Measurements from ENCODE around the gene USP35. TPM values are rescaled to one million over a fixed set of nuclear protein-coding genes. Genes with fewer than 3 reads are reported as not detected.

Gene USP35
- total and polyA plus RNA-seq, 2 experiments from 2014 or later = 2.9 to 7.3 TPM

DNA sequence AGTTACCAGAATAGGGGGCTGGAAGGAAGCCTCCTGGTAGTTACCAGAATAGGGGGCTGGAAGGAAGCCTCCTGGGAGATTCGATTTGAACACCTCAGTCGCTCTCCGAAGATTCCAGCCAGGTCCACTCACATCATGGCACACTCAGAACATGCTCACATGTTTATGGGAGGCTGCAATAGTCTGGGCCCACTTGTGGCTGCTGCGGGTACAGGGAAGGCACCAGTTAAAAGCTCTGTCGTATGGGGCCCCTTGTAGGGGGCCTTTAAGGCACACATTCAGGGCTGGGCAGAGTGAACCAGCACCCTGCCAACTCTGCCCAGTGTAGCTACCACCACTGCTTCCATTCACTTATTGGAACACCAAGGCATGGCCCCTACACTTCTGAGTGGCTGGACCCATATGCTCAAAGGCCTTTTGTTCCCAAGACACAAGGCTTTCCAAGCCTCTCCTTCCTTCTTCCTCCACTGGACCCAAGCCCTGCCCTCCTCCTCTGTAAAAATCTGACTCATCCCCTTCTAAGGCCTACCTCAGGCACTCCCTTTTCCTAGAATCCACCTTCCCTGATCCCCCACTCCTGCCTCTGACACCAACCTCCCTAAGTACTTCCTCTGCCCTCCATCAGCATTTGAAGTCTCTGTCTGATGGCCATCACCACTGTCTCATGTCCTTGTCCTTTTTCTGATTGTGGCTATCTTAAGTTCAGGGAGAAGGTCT, 28.0 kb downstream of the USP35 start:
- H3K4me3 ChIP-seq = no peak overlapping the region
- TF ChIP-seq, protein P1, sequence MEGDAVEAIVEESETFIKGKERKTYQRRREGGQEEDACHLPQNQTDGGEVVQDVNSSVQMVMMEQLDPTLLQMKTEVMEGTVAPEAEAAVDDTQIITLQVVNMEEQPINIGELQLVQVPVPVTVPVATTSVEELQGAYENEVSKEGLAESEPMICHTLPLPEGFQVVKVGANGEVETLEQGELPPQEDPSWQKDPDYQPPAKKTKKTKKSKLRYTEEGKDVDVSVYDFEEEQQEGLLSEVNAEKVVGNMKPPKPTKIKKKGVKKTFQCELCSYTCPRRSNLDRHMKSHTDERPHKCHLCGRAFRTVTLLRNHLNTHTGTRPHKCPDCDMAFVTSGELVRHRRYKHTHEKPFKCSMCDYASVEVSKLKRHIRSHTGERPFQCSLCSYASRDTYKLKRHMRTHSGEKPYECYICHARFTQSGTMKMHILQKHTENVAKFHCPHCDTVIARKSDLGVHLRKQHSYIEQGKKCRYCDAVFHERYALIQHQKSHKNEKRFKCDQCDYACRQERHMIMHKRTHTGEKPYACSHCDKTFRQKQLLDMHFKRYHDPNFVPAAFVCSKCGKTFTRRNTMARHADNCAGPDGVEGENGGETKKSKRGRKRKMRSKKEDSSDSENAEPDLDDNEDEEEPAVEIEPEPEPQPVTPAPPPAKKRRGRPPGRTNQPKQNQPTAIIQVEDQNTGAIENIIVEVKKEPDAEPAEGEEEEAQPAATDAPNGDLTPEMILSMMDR (IDR thresholded peaks at IDR 0.05; ENCODE audit: poor library complexity) = no peak
- no peak for TF ChIP-seq EZH2phosphoT487 (IDR thresholded peaks at IDR 0.05; ENCODE audit: low read depth, severe bottlenecking, unreplicated experiment)
- no peaks in the 10 kb centered on the region for H3K36me3 ChIP-seq (replicated peaks; ENCODE audit: insufficient read depth, low read depth)
- 97% methylated on average over 5 of the region's 5 CpGs for WGBS (ENCODE audit: low lambda C conversion rate, missing lambda C conversion rate)
- no peak overlapping the region for H2AFZ ChIP-seq
- no peak for DNase-seq (ENCODE audit: low spot score)
- no peak overlapping the region for H3K4me2 ChIP-seq
- H3K9me2 ChIP-seq (replicated peaks; ENCODE audit: insufficient read depth) = no peaks in the 10 kb centered on the region
- no peaks in the 10 kb centered on the region for H3K27me3 ChIP-seq
- H3K79me2 ChIP-seq = no peaks in the 10 kb centered on the region
- H3K9me3 ChIP-seq (ENCODE audit: low read depth) = no peaks in the 10 kb centered on the region
- H4K20me1 ChIP-seq (ENCODE audit: insufficient read depth, poor library complexity, severe bottlenecking) = no peaks in the 10 kb centered on the region
- no peaks in the 10 kb centered on the region for H3K4me1 ChIP-seq (ENCODE audit: insufficient read depth)
- H3K27ac ChIP-seq = no peak overlapping the region

DNA sequence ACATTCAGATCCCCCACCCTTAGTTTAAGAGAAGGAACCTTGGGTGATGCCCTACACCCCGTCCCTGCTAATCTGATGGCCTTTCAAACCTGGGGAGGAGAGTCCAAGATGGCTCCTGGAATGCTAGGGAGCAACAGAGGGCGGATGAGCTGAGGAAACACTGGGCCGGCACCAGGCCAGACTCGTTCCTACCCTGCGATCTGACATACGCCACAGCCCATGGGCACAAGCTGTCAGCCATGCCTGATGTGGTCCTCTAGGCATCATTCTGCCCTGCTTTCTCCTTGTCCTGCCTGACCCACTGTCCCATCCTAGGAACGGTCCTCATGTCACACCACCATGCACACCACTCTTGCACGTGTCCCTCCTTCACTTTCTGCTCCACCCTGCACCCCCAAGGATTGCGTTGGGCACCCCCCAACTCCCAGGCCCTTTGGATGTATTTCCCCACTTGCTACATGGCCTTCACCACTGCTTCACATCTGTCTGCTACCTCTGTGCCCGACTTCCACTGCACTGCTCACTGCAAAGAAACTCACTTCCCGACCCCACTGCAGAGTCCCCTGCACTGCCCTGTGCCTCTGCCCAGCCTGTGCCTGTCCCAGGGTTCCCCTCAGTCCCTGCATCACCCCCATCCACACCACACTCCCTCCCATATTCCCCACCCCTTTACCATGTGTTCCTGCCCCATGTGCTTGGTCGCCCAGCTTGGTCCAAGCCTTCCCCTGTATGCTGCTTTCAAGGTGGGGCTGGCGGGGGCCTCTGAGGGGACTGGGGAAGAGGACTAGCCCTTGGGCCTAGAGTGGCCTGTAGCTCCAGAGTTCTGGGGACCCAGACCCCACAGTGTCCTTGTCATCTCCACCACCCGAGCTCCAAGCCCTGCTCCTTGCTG, 29.2 kb downstream of the USP35 start:
- no peak overlapping the region for H3K4me3 ChIP-seq
- H3K79me2 ChIP-seq = no peaks in the 10 kb centered on the region
- no peaks in the 10 kb centered on the region for H4K20me1 ChIP-seq (ENCODE audit: insufficient read depth, poor library complexity, severe bottlenecking)
- no peak for TF ChIP-seq EZH2 (IDR thresholded peaks at IDR 0.05; ENCODE audit: borderline replicate concordance)
- TF ChIP-seq EZH2phosphoT487 (IDR thresholded peaks at IDR 0.05; ENCODE audit: low read depth, severe bottlenecking, unreplicated experiment) = no peak
- TF ChIP-seq, protein P1 (IDR thresholded peaks at IDR 0.05; ENCODE audit: poor library complexity) = no peak
- H3K4me2 ChIP-seq = no peak overlapping the region
- no peaks in the 10 kb centered on the region for H3K9me2 ChIP-seq (replicated peaks; ENCODE audit: insufficient read depth)
- H3K36me3 ChIP-seq (replicated peaks; ENCODE audit: insufficient read depth, low read depth) = no peaks in the 10 kb centered on the region
- H2AFZ ChIP-seq = no peak overlapping the region
- H3K4me1 ChIP-seq (ENCODE audit: insufficient read depth) = no peaks in the 10 kb centered on the region
- no peaks in the 10 kb centered on the region for H3K9me3 ChIP-seq (ENCODE audit: low read depth)
- no peak for DNase-seq (ENCODE audit: low spot score)
- no peak overlapping the region for H3K27ac ChIP-seq
- 96% methylated on average over 13 of the region's 14 CpGs for WGBS (ENCODE audit: low lambda C conversion rate, missing lambda C conversion rate)
- no peaks in the 10 kb centered on the region for H3K27me3 ChIP-seq

DNA sequence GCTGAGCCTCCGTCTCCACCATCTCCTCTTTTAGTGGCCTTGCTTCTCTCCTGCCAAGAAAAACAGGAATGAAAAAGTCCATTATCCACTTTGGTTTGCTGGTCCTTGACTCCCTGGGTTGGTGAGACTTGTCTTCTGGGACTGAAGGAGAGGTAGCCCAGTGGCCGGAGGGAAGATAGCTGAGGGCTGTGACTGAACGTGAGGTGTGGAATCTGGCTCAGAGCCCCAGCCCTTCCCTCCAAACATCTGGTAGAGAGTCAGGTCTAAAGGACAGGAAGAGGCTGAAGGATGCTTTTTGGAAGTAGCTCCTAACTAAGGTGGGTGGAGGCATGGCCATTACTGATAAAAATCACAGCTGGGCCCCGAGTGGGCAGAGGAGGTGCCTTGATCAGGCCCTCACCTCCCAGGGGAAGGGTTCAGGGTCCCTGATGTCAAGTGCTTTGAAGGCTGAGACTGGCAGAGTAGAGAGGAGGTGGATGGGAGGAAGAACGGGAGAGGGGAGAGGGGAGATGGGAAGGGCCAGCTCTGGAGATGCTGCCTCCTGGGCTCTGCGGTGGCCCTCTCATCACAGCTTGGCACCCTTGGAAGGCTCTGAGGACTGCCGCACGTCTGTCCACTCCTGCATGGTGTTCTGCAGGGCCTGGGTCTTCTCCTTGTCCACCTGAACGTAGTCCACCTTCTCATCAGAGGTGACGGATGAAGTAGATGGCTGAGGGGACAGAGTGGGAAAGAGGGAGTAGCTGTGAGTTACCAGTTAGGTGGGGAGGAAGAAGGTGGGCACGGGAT, 30.2 kb downstream of the USP35 start:
- Histone ChIP-seq H4K20me1 (ENCODE audit: insufficient read depth, poor library complexity, severe bottlenecking) (no peaks in the 10 kb centered on the region), H3K9me3 (ENCODE audit: low read depth) (no peaks in the 10 kb centered on the region), H3K27me3 (no peaks in the 10 kb centered on the region), H3K36me3 (replicated peaks; ENCODE audit: insufficient read depth, low read depth) (no peaks in the 10 kb centered on the region), H3K79me2 (no peaks in the 10 kb centered on the region), H3K4me1 (ENCODE audit: insufficient read depth) (no peaks in the 10 kb centered on the region), H2AFZ (no peak overlapping the region), H3K9me2 (replicated peaks; ENCODE audit: insufficient read depth) (no peaks in the 10 kb centered on the region), H3K27ac (no peak overlapping the region), H3K4me3 (no peak overlapping the region), H3K4me2 (no peak overlapping the region)
- DNase-seq (ENCODE audit: low spot score) = no peak
- 94% methylated on average over 11 of the region's 11 CpGs for WGBS (ENCODE audit: low lambda C conversion rate, missing lambda C conversion rate)
- TF ChIP-seq EZH2phosphoT487 (IDR thresholded peaks at IDR 0.05; ENCODE audit: low read depth, severe bottlenecking, unreplicated experiment) = no peak
- TF ChIP-seq, protein P1 (IDR thresholded peaks at IDR 0.05; ENCODE audit: poor library complexity) = no peak
- TF ChIP-seq EZH2 (IDR thresholded peaks at IDR 0.05; ENCODE audit: borderline replicate concordance) = no peak

All from hepatocyte (in vitro differentiated cells).